IPS-15b (cell line): ENCODE data around the gene TEAD4.

Experiments used
- H3K27me3 ChIP-seq: one replicate; pipeline ENCODE4 v1.6.1; 2013; ENCODE audit warnings: low read length; ENCODE audit not compliant: control insufficient read depth, insufficient read depth
- H3K36me3 ChIP-seq: one replicate; pipeline ENCODE4 v1.6.1; 2013; ENCODE audit warnings: low read length; ENCODE audit not compliant: control insufficient read depth, insufficient read depth
- H3K4me1 ChIP-seq: one replicate; pipeline ENCODE4 v1.6.1; 2013; ENCODE audit warnings: mild to moderate bottlenecking, low read length; ENCODE audit not compliant: control insufficient read depth, insufficient read depth
- H3K4me3 ChIP-seq: one replicate; pipeline ENCODE4 v1.5.1; 2013; ENCODE audit warnings: low read depth, low read length
- H3K9ac ChIP-seq: one replicate; pipeline ENCODE4 v1.6.1; 2013; ENCODE audit warnings: low read depth, mild to moderate bottlenecking, low read length
- H3K9me3 ChIP-seq: one replicate; pipeline ENCODE4 v1.6.1; 2013; ENCODE audit warnings: mild to moderate bottlenecking, low read length; ENCODE audit not compliant: control insufficient read depth, insufficient read depth

Gene TEAD4

GRCh38 chr12:3020399-3020798 lies 61.2 kb downstream of the TEAD4 start:
- no peak overlapping the region for H3K4me3 ChIP-seq
- no peaks in the 10 kb centered on the region for H3K9me3 ChIP-seq
- no peak overlapping the region for H3K9ac ChIP-seq
- no peaks in the 10 kb centered on the region for H3K4me1 ChIP-seq
- peaks cover 50% of the 10 kb centered on the region for H3K36me3 ChIP-seq
- no peaks in the 10 kb centered on the region for H3K27me3 ChIP-seq

GRCh38 chr12:3020850-3021435 lies 61.7 kb downstream of the TEAD4 start:
- Histone ChIP-seq H3K9me3 (no peaks in the 10 kb centered on the region), H3K27me3 (no peaks in the 10 kb centered on the region), H3K36me3 (peaks cover 51% of the 10 kb centered on the region), H3K4me3 (no peak overlapping the region), H3K4me1 (no peaks in the 10 kb centered on the region), H3K9ac (no peak overlapping the region)

- H3K36me3 ChIP-seq: peaks cover 50% of the 10 kb centered on the region
- no peaks in the 10 kb centered on the region for H3K4me1 ChIP-seq
- no peak overlapping the region for H3K9ac ChIP-seq
- no peaks in the 10 kb centered on the region for H3K27me3 ChIP-seq
- no peak overlapping the region for H3K4me3 ChIP-seq
- H3K9me3 ChIP-seq: no peaks in the 10 kb centered on the region
Observed at GRCh38 chr12:3022411-3022810, 63.2 kb downstream of the TEAD4 start.

GRCh38 chr12:3022961-3023360 lies 63.8 kb downstream of the TEAD4 start:
- no peaks in the 10 kb centered on the region for H3K27me3 ChIP-seq
- H3K36me3 ChIP-seq: peaks cover 47% of the 10 kb centered on the region
- H3K4me3 ChIP-seq: no peak overlapping the region
- no peaks in the 10 kb centered on the region for H3K9me3 ChIP-seq
- no peaks in the 10 kb centered on the region for H3K4me1 ChIP-seq
- no peak overlapping the region for H3K9ac ChIP-seq

- Histone ChIP-seq H3K9me3 (no peaks in the 10 kb centered on the region), H3K9ac (no peak overlapping the region), H3K27me3 (no peaks in the 10 kb centered on the region), H3K36me3 (peaks cover 35% of the 10 kb centered on the region), H3K4me1 (no peaks in the 10 kb centered on the region), H3K4me3 (no peak overlapping the region)
Observed at GRCh38 chr12:3028108-3028507, 68.9 kb downstream of the TEAD4 start.

- no peaks in the 10 kb centered on the region for H3K9me3 ChIP-seq
- peaks cover 29% of the 10 kb centered on the region for H3K36me3 ChIP-seq
- H3K27me3 ChIP-seq: no peaks in the 10 kb centered on the region
- H3K4me3 ChIP-seq: no peak overlapping the region
- H3K9ac ChIP-seq: no peak overlapping the region
- H3K4me1 ChIP-seq: peaks cover 2% of the 10 kb centered on the region
Observed at GRCh38 chr12:3030821-3031429, 71.7 kb downstream of the TEAD4 start.

- H3K9me3 ChIP-seq: no peaks in the 10 kb centered on the region
- no peak overlapping the region for H3K9ac ChIP-seq
- peaks cover 27% of the 10 kb centered on the region for H3K36me3 ChIP-seq
- H3K27me3 ChIP-seq: no peaks in the 10 kb centered on the region
- peaks cover 2% of the 10 kb centered on the region for H3K4me1 ChIP-seq
- no peak overlapping the region for H3K4me3 ChIP-seq
Observed at GRCh38 chr12:3032161-3032560, 73.0 kb downstream of the TEAD4 start.

- H3K27me3 ChIP-seq: no peaks in the 10 kb centered on the region
- H3K4me3 ChIP-seq: no peak overlapping the region
- H3K9ac ChIP-seq: no peak overlapping the region
- peaks cover 2% of the 10 kb centered on the region for H3K4me1 ChIP-seq
- no peaks in the 10 kb centered on the region for H3K9me3 ChIP-seq
- H3K36me3 ChIP-seq: peaks cover 30% of the 10 kb centered on the region
Observed at GRCh38 chr12:3032770-3033538, 73.8 kb downstream of the TEAD4 start.

- Histone ChIP-seq H3K36me3 (peaks cover 30% of the 10 kb centered on the region), H3K27me3 (no peaks in the 10 kb centered on the region), H3K9me3 (no peaks in the 10 kb centered on the region), H3K4me1 (peaks cover 2% of the 10 kb centered on the region), H3K4me3 (no peak overlapping the region), H3K9ac (no peak overlapping the region)
Observed at GRCh38 chr12:3033539-3033867, 74.3 kb downstream of the TEAD4 start.

GRCh38 chr12:3034067-3034750 lies 75.0 kb downstream of the TEAD4 start:
- H3K4me1 ChIP-seq: peaks cover 2% of the 10 kb centered on the region
- H3K27me3 ChIP-seq: no peaks in the 10 kb centered on the region
- no peak overlapping the region for H3K9ac ChIP-seq
- H3K36me3 ChIP-seq: peaks cover 38% of the 10 kb centered on the region
- no peaks in the 10 kb centered on the region for H3K9me3 ChIP-seq
- H3K4me3 ChIP-seq: no peak overlapping the region

- H3K36me3 ChIP-seq: peaks cover 46% of the 10 kb centered on the region
- no peaks in the 10 kb centered on the region for H3K9me3 ChIP-seq
Observed at GRCh38 chr12:3035171-3035570, 76.0 kb downstream of the TEAD4 start.

More at GRCh38 chr12:3035171-3035570, 76.0 kb downstream of the TEAD4 start:
- Histone ChIP-seq H3K4me1 (peaks cover 2% of the 10 kb centered on the region), H3K4me3 (no peak overlapping the region), H3K27me3 (no peaks in the 10 kb centered on the region), H3K9ac (no peak overlapping the region)
